SIG-M5 (cell line): ENCODE results near the gene KNTC1.
"Not testable (repeated sequence)": the region's sequence is repeated elsewhere in the genome, so short reads cannot be mapped to it uniquely, and the experiment has no call there.

ENCODE experiments used
- DNase-seq: peaks from one replicate; lab custom pipeline; 2025; lab: John Stamatoyannopoulos, UW

The KNTC1 gene

GRCh38 chr12:122526683-122527477, at the start of gene KNTC1, which contains the start of gene RSRC2:
TSS of gene KNTC1 (plus strand) at chr12:122527249. CDS start at chr12:122530064, 2,815 bp downstream.
TSS of gene RSRC2 (minus strand) at chr12:122526936. CDS start at chr12:122526853, 83 bp downstream.
- peak; percentile 99 for DNase-seq

- no peak for DNase-seq
These were observed 46.3 kb upstream of the KNTC1 start for GRCh38 chr12:122480753-122481152.

- DNase-seq, result no peak
These were observed 45.2 kb upstream of the KNTC1 start for GRCh38 chr12:122481861-122482260.

- no peak for DNase-seq
These were observed 43.1 kb upstream of the KNTC1 start for GRCh38 chr12:122483969-122484368.

- not testable (repeated sequence) for DNase-seq
These were observed 42.7 kb upstream of the KNTC1 start for GRCh38 chr12:122484385-122484784.

GRCh38 chr12:122486360-122486759, 40.7 kb upstream of the KNTC1 start:
- not testable (repeated sequence) for DNase-seq

GRCh38 chr12:122486805-122487426, 40.1 kb upstream of the KNTC1 start:
- no peak for DNase-seq

GRCh38 chr12:122487807-122488206, 39.2 kb upstream of the KNTC1 start:
- not testable (repeated sequence) for DNase-seq

- no peak for DNase-seq
These were observed 38.0 kb upstream of the KNTC1 start for GRCh38 chr12:122489038-122489437.

GRCh38 chr12:122491991-122492390, 35.1 kb upstream of the KNTC1 start:
- DNase-seq, result no peak

- DNase-seq, result not testable (repeated sequence)
These were observed 33.8 kb upstream of the KNTC1 start for GRCh38 chr12:122493222-122493621.

GRCh38 chr12:122495258-122495657, 31.8 kb upstream of the KNTC1 start:
- no peak for DNase-seq

- DNase-seq, result peak; percentile 31
These were observed 26.9 kb upstream of the KNTC1 start for GRCh38 chr12:122499991-122500684.

- peak; percentile 99 for DNase-seq
These were observed 26.2 kb upstream of the KNTC1 start, which contains the start of gene ZCCHC8 for GRCh38 chr12:122500685-122501488. TSS of gene ZCCHC8 (minus strand) at chr12:122500932. CDS start at chr12:122500840, 92 bp downstream.

- no peak for DNase-seq
These were observed 25.5 kb upstream of the KNTC1 start for GRCh38 chr12:122501489-122501989.

GRCh38 chr12:122503147-122503751, 23.8 kb upstream of the KNTC1 start:
- DNase-seq, result no peak

GRCh38 chr12:122503783-122504590, 23.1 kb upstream of the KNTC1 start:
- DNase-seq, result no peak

GRCh38 chr12:122505419-122506051, 21.5 kb upstream of the KNTC1 start:
- peak; percentile 11 for DNase-seq

- DNase-seq, result no peak
These were observed 20.6 kb upstream of the KNTC1 start for GRCh38 chr12:122506393-122506938.
